ENCODE data around the gene BTBD1.
"Not testable (repeated sequence)": the region's sequence is repeated elsewhere in the genome, so short reads cannot be mapped to it uniquely, and the experiment has no call there.

The BTBD1 gene

DNA sequence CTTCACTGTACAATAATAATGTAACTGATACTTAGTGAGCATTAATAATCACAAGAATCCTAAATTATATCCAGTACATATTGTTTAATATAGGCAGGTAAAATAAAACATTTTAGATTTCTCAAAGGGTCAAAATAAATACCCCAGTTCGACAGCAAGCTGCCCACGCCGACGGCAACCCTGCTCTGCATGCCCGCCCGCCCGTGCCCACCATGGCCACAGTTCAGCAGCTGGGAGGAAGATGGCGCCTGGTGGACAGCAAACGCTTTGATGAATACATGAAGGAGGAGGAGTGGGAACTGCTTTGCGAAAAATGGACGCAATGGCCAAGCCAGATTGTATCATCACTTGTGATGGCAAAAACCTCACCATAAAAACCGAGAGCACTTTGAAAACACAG lies 22.9 kb downstream of the BTBD1 start:
- no peak overlapping the region for H3K4me3 ChIP-seq (ENCODE audit: low read length)
- no peaks in the 10 kb centered on the region for H3K27me3 ChIP-seq (ENCODE audit: control insufficient read depth, insufficient read depth, low read length)
- no peaks in the 10 kb centered on the region for H3K4me1 ChIP-seq (ENCODE audit: control insufficient read depth, low read depth, low read length)
- peaks cover 58% of the 10 kb centered on the region for H3K36me3 ChIP-seq (ENCODE audit: control insufficient read depth, low read depth, low read length)
- no peak overlapping the region for H3K27ac ChIP-seq (ENCODE audit: low read length)
- H3K9ac ChIP-seq (ENCODE audit: low read length): no peak overlapping the region
- no peaks in the 10 kb centered on the region for H3K9me3 ChIP-seq (ENCODE audit: control insufficient read depth, low read depth, low read length)

DNA sequence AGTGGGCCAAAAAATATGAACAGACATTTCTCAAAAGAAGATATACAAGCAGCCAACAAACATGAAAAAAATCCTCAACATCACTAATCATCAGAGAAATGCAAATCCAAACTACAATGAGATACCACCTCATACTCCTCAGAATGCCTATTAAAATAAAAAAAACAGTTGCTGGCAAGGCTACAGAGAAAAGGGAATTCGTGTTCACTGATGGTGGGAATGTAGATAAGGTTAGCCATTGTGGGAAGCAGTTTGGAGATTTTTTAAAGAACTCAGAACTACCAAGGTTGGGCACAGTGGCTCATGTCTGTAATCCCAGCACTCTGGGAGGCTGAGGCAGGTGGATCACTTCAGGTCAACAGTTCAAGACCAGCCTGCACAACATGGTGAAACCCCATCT lies 27.8 kb downstream of the BTBD1 start:
- Histone ChIP-seq H3K36me3 (ENCODE audit: control insufficient read depth, low read depth, low read length) (peaks cover 26% of the 10 kb centered on the region), H3K9me3 (ENCODE audit: control insufficient read depth, low read depth, low read length) (no peaks in the 10 kb centered on the region), H3K27me3 (ENCODE audit: control insufficient read depth, insufficient read depth, low read length) (no peaks in the 10 kb centered on the region), H3K9ac (ENCODE audit: low read length) (no peak overlapping the region), H3K4me1 (ENCODE audit: control insufficient read depth, low read depth, low read length) (no peaks in the 10 kb centered on the region), H3K4me3 (ENCODE audit: low read length) (no peak overlapping the region), H3K27ac (ENCODE audit: low read length) (no peak overlapping the region)

DNA sequence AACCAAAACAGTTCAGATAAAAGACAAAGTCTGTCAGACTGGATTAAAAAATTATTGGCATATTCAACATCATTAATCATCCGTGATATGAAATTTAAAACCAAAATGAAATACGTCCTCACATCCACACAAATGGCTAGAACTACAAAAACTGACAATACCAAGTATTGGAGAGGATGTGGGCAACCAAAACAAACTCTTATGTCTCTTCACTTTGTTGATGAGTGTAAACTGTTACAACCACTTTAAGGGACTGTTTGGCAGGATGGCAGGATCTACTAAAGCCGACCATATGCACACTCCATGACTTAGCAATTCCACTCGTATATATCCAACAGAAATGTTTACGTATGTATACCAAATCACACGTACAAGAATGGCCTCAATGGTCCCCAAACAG lies 30.8 kb downstream of the BTBD1 start:
- peaks cover 19% of the 10 kb centered on the region for H3K36me3 ChIP-seq (ENCODE audit: control insufficient read depth, low read depth, low read length)
- no peaks in the 10 kb centered on the region for H3K27me3 ChIP-seq (ENCODE audit: control insufficient read depth, insufficient read depth, low read length)
- no peak overlapping the region for H3K27ac ChIP-seq (ENCODE audit: low read length)
- H3K9ac ChIP-seq (ENCODE audit: low read length): no peak overlapping the region
- no peaks in the 10 kb centered on the region for H3K9me3 ChIP-seq (ENCODE audit: control insufficient read depth, low read depth, low read length)
- H3K4me1 ChIP-seq (ENCODE audit: control insufficient read depth, low read depth, low read length): no peaks in the 10 kb centered on the region
- no peak overlapping the region for H3K4me3 ChIP-seq (ENCODE audit: low read length)

DNA sequence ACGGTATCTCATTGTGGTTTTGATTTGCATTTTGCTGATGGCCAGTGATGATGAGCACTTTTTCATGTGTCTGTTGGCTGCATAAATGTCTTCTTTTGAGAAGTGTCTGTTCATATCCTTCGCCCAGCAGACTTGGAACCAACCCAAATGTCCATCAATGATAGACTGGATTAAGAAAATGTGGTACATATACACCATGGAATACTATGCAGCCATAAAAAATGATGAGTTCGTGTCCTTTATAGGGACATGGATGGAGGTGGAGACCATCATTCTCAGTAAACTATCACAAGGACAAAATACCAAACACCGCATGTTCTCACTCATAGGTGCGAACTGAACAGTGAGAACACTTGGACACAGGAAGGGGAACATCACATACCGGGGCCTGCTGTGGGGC lies 35.8 kb downstream of the BTBD1 start:
- not testable (repeated sequence) for H3K9ac ChIP-seq (ENCODE audit: low read length); H3K4me3 ChIP-seq (ENCODE audit: low read length); H3K4me1 ChIP-seq (ENCODE audit: control insufficient read depth, low read depth, low read length); H3K27ac ChIP-seq (ENCODE audit: low read length); H3K9me3 ChIP-seq (ENCODE audit: control insufficient read depth, low read depth, low read length); H3K27me3 ChIP-seq (ENCODE audit: control insufficient read depth, insufficient read depth, low read length)
- peaks cover 29% of the 10 kb centered on the region for H3K36me3 ChIP-seq (ENCODE audit: control insufficient read depth, low read depth, low read length)

DNA sequence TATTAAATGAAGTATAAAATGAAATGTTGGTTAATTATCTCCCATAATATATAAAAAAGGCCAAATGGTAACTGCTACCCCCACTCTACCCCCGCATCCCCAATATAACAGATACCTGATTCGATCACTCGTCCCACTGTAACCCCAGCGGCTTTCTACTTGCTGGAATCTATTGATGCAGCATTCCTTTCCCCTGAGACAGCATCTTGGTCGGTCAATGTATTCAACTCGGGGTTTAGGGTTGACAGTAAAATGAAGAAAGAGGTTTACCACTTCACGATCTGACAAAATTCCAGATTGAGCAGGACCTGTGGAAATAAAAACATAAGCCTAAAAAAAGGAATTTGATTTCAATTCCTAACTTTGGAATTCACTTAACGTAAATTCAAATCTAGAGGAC lies 37.0 kb downstream of the BTBD1 start:
- Histone ChIP-seq H3K36me3 (ENCODE audit: control insufficient read depth, low read depth, low read length) (peaks cover 29% of the 10 kb centered on the region), H3K27me3 (ENCODE audit: control insufficient read depth, insufficient read depth, low read length) (no peaks in the 10 kb centered on the region), H3K4me3 (ENCODE audit: low read length) (no peak overlapping the region), H3K9ac (ENCODE audit: low read length) (no peak overlapping the region), H3K4me1 (ENCODE audit: control insufficient read depth, low read depth, low read length) (no peaks in the 10 kb centered on the region), H3K9me3 (ENCODE audit: control insufficient read depth, low read depth, low read length) (no peaks in the 10 kb centered on the region), H3K27ac (ENCODE audit: low read length) (no peak overlapping the region)

DNA sequence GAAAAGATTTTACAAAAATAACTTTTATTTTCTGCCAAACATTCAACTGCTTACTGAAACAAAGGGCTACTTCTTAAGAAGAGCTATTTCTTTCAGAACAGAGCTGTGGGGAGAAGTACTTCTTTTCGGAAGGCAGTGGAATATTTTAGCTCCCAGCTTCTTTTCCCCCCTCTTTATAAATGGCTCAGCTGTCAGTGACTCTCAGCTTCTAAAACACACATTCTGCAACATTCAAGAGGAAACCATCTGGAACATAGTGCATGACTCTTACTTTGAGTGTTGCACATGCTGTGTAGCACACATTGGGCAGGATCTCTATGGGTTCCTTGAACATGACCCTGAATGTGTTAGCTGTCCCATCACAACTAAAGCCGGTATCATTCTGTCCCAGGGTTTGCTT lies 48.6 kb downstream of the BTBD1 start:
- no peak overlapping the region for H3K27ac ChIP-seq (ENCODE audit: low read length)
- H3K9ac ChIP-seq (ENCODE audit: low read length): no peak overlapping the region
- H3K27me3 ChIP-seq (ENCODE audit: control insufficient read depth, insufficient read depth, low read length): no peaks in the 10 kb centered on the region
- H3K9me3 ChIP-seq (ENCODE audit: control insufficient read depth, low read depth, low read length): no peaks in the 10 kb centered on the region
- no peaks in the 10 kb centered on the region for H3K4me1 ChIP-seq (ENCODE audit: control insufficient read depth, low read depth, low read length)
- H3K36me3 ChIP-seq (ENCODE audit: control insufficient read depth, low read depth, low read length): peaks cover 28% of the 10 kb centered on the region
- no peak overlapping the region for H3K4me3 ChIP-seq (ENCODE audit: low read length)

DNA sequence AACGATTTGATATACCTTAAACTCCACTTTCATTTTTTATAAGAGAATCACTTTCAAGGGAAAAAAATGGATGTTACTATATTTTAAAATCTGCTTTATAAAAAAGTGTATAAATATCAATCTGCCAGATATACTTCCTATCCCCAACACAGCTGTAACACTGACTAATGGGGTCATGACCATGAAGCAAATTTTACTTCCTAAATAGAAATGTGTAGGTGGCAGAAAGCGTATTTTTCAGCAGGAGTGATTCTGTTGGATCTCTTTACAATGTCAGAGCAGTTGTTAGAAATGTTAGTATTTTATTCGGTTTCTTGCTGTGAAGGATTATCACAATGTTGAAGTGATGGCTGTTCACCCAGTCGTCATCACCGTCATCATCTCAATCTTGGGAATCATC lies 50.1 kb downstream of the BTBD1 start:
- no peaks in the 10 kb centered on the region for H3K27me3 ChIP-seq (ENCODE audit: control insufficient read depth, insufficient read depth, low read length)
- H3K4me1 ChIP-seq (ENCODE audit: control insufficient read depth, low read depth, low read length): peaks cover 6% of the 10 kb centered on the region
- H3K27ac ChIP-seq (ENCODE audit: low read length): no peak overlapping the region
- H3K4me3 ChIP-seq (ENCODE audit: low read length): no peak overlapping the region
- no peak overlapping the region for H3K9ac ChIP-seq (ENCODE audit: low read length)
- no peaks in the 10 kb centered on the region for H3K9me3 ChIP-seq (ENCODE audit: control insufficient read depth, low read depth, low read length)
- peaks cover 28% of the 10 kb centered on the region for H3K36me3 ChIP-seq (ENCODE audit: control insufficient read depth, low read depth, low read length)

DNA sequence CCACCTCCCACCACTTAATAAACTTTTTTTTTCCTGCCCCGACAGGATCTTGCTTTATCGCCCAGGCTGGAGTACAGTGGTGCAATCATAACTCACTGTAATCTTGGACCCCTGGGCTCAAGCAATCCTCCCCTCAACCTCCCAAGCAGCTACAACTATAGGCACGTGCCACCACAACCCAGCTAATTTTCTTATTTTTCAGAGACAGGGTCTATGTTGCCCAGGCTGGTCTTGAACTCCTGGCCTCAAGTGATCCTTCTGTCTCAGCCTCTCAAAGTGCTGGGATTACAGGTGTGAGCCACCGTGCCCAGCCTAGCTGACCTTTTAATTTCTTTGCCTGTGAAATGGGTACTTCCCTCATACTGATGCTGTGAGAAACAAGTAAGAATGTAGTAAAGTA lies 51.7 kb downstream of the BTBD1 start:
- no peaks in the 10 kb centered on the region for H3K27me3 ChIP-seq (ENCODE audit: control insufficient read depth, insufficient read depth, low read length)
- peaks cover 13% of the 10 kb centered on the region for H3K4me1 ChIP-seq (ENCODE audit: control insufficient read depth, low read depth, low read length)
- H3K9ac ChIP-seq (ENCODE audit: low read length): no peak overlapping the region
- peaks cover 22% of the 10 kb centered on the region for H3K36me3 ChIP-seq (ENCODE audit: control insufficient read depth, low read depth, low read length)
- H3K9me3 ChIP-seq (ENCODE audit: control insufficient read depth, low read depth, low read length): no peaks in the 10 kb centered on the region
- H3K27ac ChIP-seq (ENCODE audit: low read length): no peak overlapping the region
- H3K4me3 ChIP-seq (ENCODE audit: low read length): no peak overlapping the region

DNA sequence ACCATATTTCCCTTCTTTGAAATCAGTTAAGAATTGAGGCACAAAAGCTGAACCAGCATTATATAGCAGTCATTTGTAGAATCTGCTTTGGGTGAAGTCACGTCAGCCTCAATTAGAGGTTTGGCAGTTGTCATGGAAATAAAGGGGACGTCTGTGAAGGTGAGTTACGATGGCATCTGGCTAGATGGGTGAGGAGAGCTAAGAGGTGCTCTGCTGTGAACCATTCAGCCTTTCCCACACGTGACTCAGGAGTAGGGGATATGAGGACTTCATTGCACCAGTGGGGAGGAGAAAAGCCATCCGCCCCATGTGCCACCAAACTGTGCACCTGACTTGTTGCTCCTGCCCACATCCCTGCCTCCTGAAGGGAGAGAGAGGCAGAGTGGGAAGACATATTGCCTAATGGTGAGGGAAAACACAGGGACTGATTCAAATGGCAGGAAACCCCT lies 52.8 kb downstream of the BTBD1 start:
- no peak overlapping the region for H3K9ac ChIP-seq (ENCODE audit: low read length)
- H3K9me3 ChIP-seq (ENCODE audit: control insufficient read depth, low read depth, low read length): no peaks in the 10 kb centered on the region
- H3K4me1 ChIP-seq (ENCODE audit: control insufficient read depth, low read depth, low read length): peaks cover 18% of the 10 kb centered on the region
- no peak overlapping the region for H3K4me3 ChIP-seq (ENCODE audit: low read length)
- peaks cover 19% of the 10 kb centered on the region for H3K36me3 ChIP-seq (ENCODE audit: control insufficient read depth, low read depth, low read length)
- no peak overlapping the region for H3K27ac ChIP-seq (ENCODE audit: low read length)
- no peaks in the 10 kb centered on the region for H3K27me3 ChIP-seq (ENCODE audit: control insufficient read depth, insufficient read depth, low read length)

DNA sequence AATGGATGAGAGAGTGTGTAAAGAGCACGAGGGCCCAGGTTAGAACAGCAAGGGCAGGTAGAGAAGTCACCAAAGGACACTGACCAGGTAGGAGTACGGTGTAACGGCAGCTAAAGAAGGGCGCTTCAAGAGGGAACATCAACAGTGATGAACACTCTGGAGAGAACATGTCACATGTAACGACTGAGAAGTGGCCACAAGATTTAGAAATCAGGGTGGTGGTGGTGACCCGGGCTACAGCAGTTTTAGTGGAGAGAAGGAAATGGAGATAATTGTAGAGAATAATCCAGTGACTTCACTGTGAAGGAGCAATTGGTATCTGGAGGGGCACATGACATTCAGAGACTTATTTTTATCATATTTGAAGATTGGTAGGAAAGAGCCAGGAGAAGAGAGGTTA lies 54.4 kb downstream of the BTBD1 start:
- Histone ChIP-seq H3K9me3 (ENCODE audit: control insufficient read depth, low read depth, low read length) (no peaks in the 10 kb centered on the region), H3K36me3 (ENCODE audit: control insufficient read depth, low read depth, low read length) (peaks cover 23% of the 10 kb centered on the region), H3K9ac (ENCODE audit: low read length) (peak overlapping the region; percentile 93), H3K4me1 (ENCODE audit: control insufficient read depth, low read depth, low read length) (peaks cover 18% of the 10 kb centered on the region), H3K27ac (ENCODE audit: low read length) (no peak overlapping the region), H3K27me3 (ENCODE audit: control insufficient read depth, insufficient read depth, low read length) (no peaks in the 10 kb centered on the region), H3K4me3 (ENCODE audit: low read length) (peak overlapping the region; percentile 89)

DNA sequence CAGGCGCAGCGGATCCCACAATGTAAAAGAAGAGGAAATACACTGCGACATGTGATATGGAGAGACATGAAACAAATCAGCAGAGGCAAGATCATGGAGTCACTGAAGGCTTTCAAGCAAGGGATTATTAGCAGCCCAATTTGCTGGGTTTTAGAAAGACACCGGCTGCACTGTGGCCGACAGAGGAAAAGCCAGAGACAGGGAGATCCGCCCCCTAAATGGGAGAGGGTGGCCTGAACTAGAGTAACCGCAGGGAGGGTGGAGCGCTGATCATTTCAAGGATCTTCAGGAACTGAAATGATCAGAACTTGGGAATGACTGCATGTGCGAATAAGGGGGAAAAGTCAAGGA lies 55.0 kb downstream of the BTBD1 start:
- Histone ChIP-seq H3K4me3 (ENCODE audit: low read length) (peak overlapping the region; percentile 89), H3K36me3 (ENCODE audit: control insufficient read depth, low read depth, low read length) (peaks cover 19% of the 10 kb centered on the region), H3K9ac (ENCODE audit: low read length) (peak overlapping the region; percentile 93), H3K27ac (ENCODE audit: low read length) (peak overlapping the region; percentile 88), H3K4me1 (ENCODE audit: control insufficient read depth, low read depth, low read length) (peaks cover 18% of the 10 kb centered on the region), H3K9me3 (ENCODE audit: control insufficient read depth, low read depth, low read length) (no peaks in the 10 kb centered on the region), H3K27me3 (ENCODE audit: control insufficient read depth, insufficient read depth, low read length) (no peaks in the 10 kb centered on the region)

DNA sequence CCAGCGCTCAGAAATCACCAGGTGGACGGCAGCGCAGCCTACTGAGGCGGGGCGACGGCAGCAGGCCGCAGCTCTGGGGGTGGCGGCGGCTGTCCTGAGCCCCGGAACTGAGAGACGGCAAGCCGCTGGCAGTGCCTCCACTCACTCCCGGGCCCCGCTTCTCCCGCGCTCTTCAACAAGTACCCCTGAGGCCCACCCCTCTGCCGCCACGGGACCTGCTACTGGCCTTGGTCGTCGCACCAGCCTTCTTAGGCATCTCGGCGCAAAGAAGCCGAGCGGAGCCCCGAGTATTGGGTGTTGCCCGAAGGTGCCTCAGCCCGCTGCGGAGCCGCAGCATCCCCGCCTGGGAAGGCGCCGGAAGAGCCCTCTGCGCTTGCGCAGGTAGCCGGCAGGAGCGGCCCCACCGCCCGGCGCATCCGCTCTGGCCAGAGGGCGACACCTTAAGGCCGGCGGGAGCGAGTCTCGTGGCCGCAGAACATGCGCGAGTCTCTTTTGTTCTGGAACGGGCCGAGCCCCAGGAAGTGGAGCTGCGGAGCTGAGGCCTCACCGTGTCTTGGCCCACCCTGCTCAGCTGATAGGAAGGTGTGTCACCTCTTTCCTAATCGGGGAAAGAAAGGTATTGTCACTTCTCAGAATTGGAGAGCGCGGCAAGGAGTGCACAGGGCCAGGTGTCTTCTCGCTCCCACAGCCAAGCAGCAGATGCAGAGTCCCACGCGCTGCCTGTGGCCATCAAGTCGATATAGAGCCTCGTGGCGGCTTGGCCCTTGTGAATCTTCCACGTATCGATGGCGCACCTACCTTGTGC lies 55.6 kb downstream of the BTBD1 start, which contains the start of gene C15orf40:
Gene C15orf40 (minus strand): TSS at position 369 of the 805 bp plus-strand sequence. CDS start 32 bp downstream, at position 337.
- H3K27me3 ChIP-seq (ENCODE audit: control insufficient read depth, insufficient read depth, low read length): no peaks in the 10 kb centered on the region
- H3K4me1 ChIP-seq (ENCODE audit: control insufficient read depth, low read depth, low read length): peaks cover 18% of the 10 kb centered on the region
- H3K36me3 ChIP-seq (ENCODE audit: control insufficient read depth, low read depth, low read length): peaks cover 19% of the 10 kb centered on the region
- no peaks in the 10 kb centered on the region for H3K9me3 ChIP-seq (ENCODE audit: control insufficient read depth, low read depth, low read length)
- H3K27ac ChIP-seq (ENCODE audit: low read length): peak within 1 kb of the TSS; percentile 88
- H3K9ac ChIP-seq (ENCODE audit: low read length): peak within 1 kb of the TSS; percentile 93
- H3K4me3 ChIP-seq (ENCODE audit: low read length): peak within 1 kb of the TSS; percentile 89
